H9 (cell line): ENCODE data around the gene THOC7. TPM values are rescaled to one million over a fixed set of nuclear protein-coding genes. Genes with fewer than 3 reads are reported as not detected.

Experiments used
- DNase-seq: peaks from one replicate; pipeline ENCODE4 v3.0.0-alpha.2; 2017
- H2AFZ ChIP-seq: one replicate; pipeline ENCODE4 v1.6.1; 2013; ENCODE audit warnings: mild to moderate bottlenecking, low read length, control low read depth, moderate library complexity
- H2AK5ac ChIP-seq: 2 replicates; pipeline ENCODE4 v1.6.1; 2013; ENCODE audit warnings: low read length, control low read depth, mixed read lengths; ENCODE audit not compliant: insufficient read length
- H2BK120ac ChIP-seq: one replicate; pipeline ENCODE4 v1.6.1; 2013; ENCODE audit warnings: low read depth, mild to moderate bottlenecking, low read length, control low read depth, inconsistent platforms; ENCODE audit not compliant: poor library complexity, severe bottlenecking
- H2BK12ac ChIP-seq: 2 replicates; pipeline ENCODE4 v1.6.1; 2013; ENCODE audit warnings: low read length, control low read depth, mixed read lengths, low read depth; ENCODE audit not compliant: insufficient read length
- H2BK15ac ChIP-seq: 2 replicates; pipeline ENCODE4 v1.6.1; 2013; ENCODE audit warnings: low read depth, low read length, control low read depth
- H2BK20ac ChIP-seq: one replicate; pipeline ENCODE4 v1.6.1; 2013; ENCODE audit warnings: low read depth, mild to moderate bottlenecking, low read length, control low read depth, inconsistent platforms; ENCODE audit not compliant: poor library complexity, severe bottlenecking
- H2BK5ac ChIP-seq: 2 replicates; pipeline ENCODE4 v1.6.1; 2013; ENCODE audit warnings: low read length, control low read depth, mixed read lengths; ENCODE audit not compliant: insufficient read length
- H3K14ac ChIP-seq: 2 replicates; pipeline ENCODE4 v1.6.1; 2013; ENCODE audit warnings: low read length, control low read depth; ENCODE audit not compliant: insufficient read depth
- H3K18ac ChIP-seq: 2 replicates; pipeline ENCODE4 v1.6.1; 2013; ENCODE audit warnings: low read depth, mild to moderate bottlenecking, mixed read lengths, low read length, control low read depth; ENCODE audit not compliant: insufficient read length
- H3K23ac ChIP-seq: 2 replicates; pipeline ENCODE4 v1.6.1; 2013; ENCODE audit warnings: low read length, control low read depth, mixed read lengths, low read depth; ENCODE audit not compliant: insufficient read length
- H3K23me2 ChIP-seq: 2 replicates; pipeline ENCODE4 v1.6.1; 2013; ENCODE audit warnings: low read depth, mild to moderate bottlenecking, mixed read lengths, low read length, control low read depth; ENCODE audit not compliant: insufficient read length, poor library complexity, severe bottlenecking
- H3K27ac ChIP-seq: 2 replicates; pipeline ENCODE4 v1.5.1; 2013; ENCODE audit warnings: low read length, control low read depth, mixed read lengths, low read depth; ENCODE audit not compliant: insufficient read length
- H3K27me3 ChIP-seq: 2 replicates; pipeline ENCODE4 v1.6.1; 2013; ENCODE audit warnings: low read length, control low read depth, inconsistent platforms; ENCODE audit not compliant: insufficient read depth
- H3K4ac ChIP-seq: 2 replicates; pipeline ENCODE4 v1.6.1; 2013; ENCODE audit warnings: low read depth, mild to moderate bottlenecking, control low read depth, inconsistent platforms, low read length, moderate library complexity
- H3K4me1 ChIP-seq: 2 replicates; pipeline ENCODE4 v1.6.1; 2013; ENCODE audit warnings: low read length, control low read depth, inconsistent platforms; ENCODE audit not compliant: insufficient read depth
- H3K4me2 ChIP-seq: 2 replicates; pipeline ENCODE4 v1.6.1; 2013; ENCODE audit warnings: low read length, control low read depth, mixed read lengths; ENCODE audit not compliant: insufficient read length, insufficient read depth
- H3K56ac ChIP-seq: 2 replicates; pipeline ENCODE4 v1.6.1; 2013; ENCODE audit warnings: low read depth, mild to moderate bottlenecking, mixed read lengths, low read length, control low read depth; ENCODE audit not compliant: insufficient read length
- H3K79me1 ChIP-seq: 2 replicates; pipeline ENCODE4 v1.6.1; 2013; ENCODE audit warnings: low read depth, mild to moderate bottlenecking, moderate library complexity, low read length, control low read depth, inconsistent platforms; ENCODE audit not compliant: insufficient read depth, poor library complexity, severe bottlenecking
- H3K79me2 ChIP-seq: 2 replicates; pipeline ENCODE4 v1.6.1; 2013; ENCODE audit warnings: low read length, control low read depth, inconsistent platforms; ENCODE audit not compliant: insufficient read depth
- H3K9ac ChIP-seq: 2 replicates; pipeline ENCODE4 v1.6.1; 2013; ENCODE audit warnings: low read length, control low read depth, mixed read lengths; ENCODE audit not compliant: insufficient read length; ENCODE audit errors: extremely low read depth
- H3K9me3 ChIP-seq: one replicate; pipeline ENCODE4 v1.6.1; 2013; ENCODE audit warnings: low read depth, low read length, inconsistent platforms; ENCODE audit not compliant: control insufficient read depth
- H3T11ph ChIP-seq: one replicate; pipeline ENCODE4 v1.6.1; 2013; ENCODE audit warnings: mild to moderate bottlenecking, low read length, control low read depth, inconsistent platforms
- H4K20me1 ChIP-seq: one replicate; pipeline ENCODE4 v1.6.1; 2013; ENCODE audit not compliant: control insufficient read depth, insufficient read length, insufficient read depth
- H4K5ac ChIP-seq: 2 replicates; pipeline ENCODE4 v1.6.1; 2013; ENCODE audit warnings: low read depth, mild to moderate bottlenecking, mixed read lengths, low read length, control low read depth; ENCODE audit not compliant: insufficient read length
- H4K8ac ChIP-seq: replicated peaks from 2 replicates; pipeline ENCODE4 v1.6.1; 2013; ENCODE audit warnings: low read length, control low read depth, mixed read lengths, low read depth; ENCODE audit not compliant: insufficient read length
- H4K91ac ChIP-seq: 2 replicates; pipeline ENCODE4 v1.6.1; 2013; ENCODE audit warnings: low read depth, mild to moderate bottlenecking, moderate library complexity, mixed read lengths, low read length, control low read depth; ENCODE audit not compliant: insufficient read length
- H3K27ac Mint-ChIP-seq, 3 experiments: 2 replicates in 2 of 3; 3 replicates in 1 of 3; pipeline ENCODE4 v1.8.0; 2020 to 2021; ENCODE audit warnings: mixed read lengths in 3 of 3, mild to moderate bottlenecking in 1 of 3, moderate library complexity in 1 of 3
- H3K27me3 Mint-ChIP-seq: 2 replicates; pipeline ENCODE4 v1.8.0; 2021; ENCODE audit warnings: low read depth, mild to moderate bottlenecking, moderate library complexity, mixed read lengths
- H3K36me3 Mint-ChIP-seq, 3 experiments: 2 replicates in 2 of 3; 3 replicates in 1 of 3; pipeline ENCODE4 v1.8.0; 2020 to 2021; ENCODE audit warnings: low read depth in 3 of 3, mixed read lengths in 3 of 3; ENCODE audit not compliant: insufficient read depth in 1 of 3
- H3K4me1 Mint-ChIP-seq, 2 experiments: 2 replicates each; pipeline ENCODE4 v1.8.0; 2020; ENCODE audit warnings: mixed read lengths in 2 of 2
- H3K4me3 Mint-ChIP-seq, 2 experiments: 2 replicates in 1 of 2; 3 replicates in 1 of 2; pipeline ENCODE4 v1.8.0; 2020 to 2021; ENCODE audit warnings: mild to moderate bottlenecking in 2 of 2, mixed read lengths in 2 of 2, moderate library complexity in 1 of 2
- H3K9me3 Mint-ChIP-seq, 2 experiments: 2 replicates in 1 of 2; 3 replicates in 1 of 2; pipeline ENCODE4 v1.8.0; 2020; ENCODE audit warnings: mild to moderate bottlenecking in 2 of 2, mixed read lengths in 2 of 2, moderate library complexity in 1 of 2
- WGBS: extraction: QIAGEN DNeasy Blood & Tissue Kit; methylation state at CpG from one replicate; pipeline ENCODE4 v1.1.7; 2013; ENCODE audit warnings: missing lambda C conversion rate, low lambda C conversion rate, mixed read lengths; ENCODE audit not compliant: insufficient read length; ENCODE audit errors: extremely low coverage; 5-methylcytosine and 5-hydroxymethylcytosine counted together
- total RNA-seq: library from RNA; stranded (reverse); gene quantifications from 2 replicates; pipeline ENCODE4 v1.2.1, GENCODE V29; 2021
- TF ChIP-seq, protein P1 (sequence below): fragments of 200-600 bp; sonication (generic); conservative IDR thresholded peaks from 3 replicates; pipeline ENCODE4 v1.8.0; 2021; ENCODE audit warnings: antibody characterized with exemption, mild to moderate bottlenecking

Gene THOC7
- total RNA-seq, 1 experiment from 2014 or later, result 63.3 TPM

DNA sequence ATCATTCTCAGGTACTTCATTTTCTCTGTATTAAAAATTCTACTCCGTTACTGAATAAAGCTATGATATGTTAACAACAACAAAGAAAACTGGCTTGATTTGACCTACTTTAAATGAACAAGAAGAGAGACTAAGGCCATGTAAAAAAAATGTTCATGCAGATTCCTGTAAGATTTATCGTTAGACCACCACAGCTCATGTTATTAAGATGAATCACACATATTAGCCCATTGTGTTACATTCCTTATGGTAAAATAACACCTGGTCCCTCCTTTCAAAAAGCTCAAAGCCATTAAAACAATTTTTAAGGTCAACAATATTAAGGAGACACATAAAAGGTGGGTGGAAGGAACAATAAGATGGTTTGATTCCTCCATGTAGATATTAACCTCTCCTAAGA is 6.3 kb downstream of the THOC7 start:
- H3K36me3 Mint-ChIP-seq, result no peaks in the 10 kb centered on the region; a peak in 2 of 7 replicates
- Histone ChIP-seq H4K5ac (no peak overlapping the region), H3K4ac (no peak overlapping the region), H2BK5ac (no peak overlapping the region), H2BK120ac (no peak overlapping the region), H3K14ac (no peak overlapping the region), H4K8ac (no peak overlapping the region), H4K91ac (no peak overlapping the region), H3K56ac (no peak overlapping the region), H3K9ac (no peak overlapping the region), H3K18ac (no peak overlapping the region), H3K9me3 (no peaks in the 10 kb centered on the region), H2BK12ac (no peak overlapping the region), H3K4me1 (peaks cover 2% of the 10 kb centered on the region; the same call in 1 of the 2 replicates), H3K79me1 (no peaks in the 10 kb centered on the region), H3K4me2 (no peak overlapping the region), H2AK5ac (no peak overlapping the region), H3K27ac (no peak overlapping the region), H2BK15ac (no peak overlapping the region), H4K20me1 (no peaks in the 10 kb centered on the region), H3K27me3 (no peaks in the 10 kb centered on the region), H2AFZ (no peak overlapping the region), H3T11ph (no peak overlapping the region), H3K79me2 (peaks cover 2% of the 10 kb centered on the region; the same call in 1 of the 2 replicates), H2BK20ac (no peak overlapping the region), H3K23me2 (no peaks in the 10 kb centered on the region), H3K23ac (no peak overlapping the region)
- DNase-seq, result no peak
- peak overlapping the region in 1 of 3 experiments; percentile 58; a peak in 2 of 7 replicates for H3K27ac Mint-ChIP-seq
- no CpG with 5 or more reads among the region's 2 CpGs for WGBS
- H3K9me3 Mint-ChIP-seq, result no peaks in the 10 kb centered on the region
- H3K4me1 Mint-ChIP-seq, result peaks cover 67 to 68% of the 10 kb centered on the region in 2 experiments
- no peaks in the 10 kb centered on the region for H3K27me3 Mint-ChIP-seq
- H3K4me3 Mint-ChIP-seq, result no peak overlapping the region
- TF ChIP-seq, protein P1, sequence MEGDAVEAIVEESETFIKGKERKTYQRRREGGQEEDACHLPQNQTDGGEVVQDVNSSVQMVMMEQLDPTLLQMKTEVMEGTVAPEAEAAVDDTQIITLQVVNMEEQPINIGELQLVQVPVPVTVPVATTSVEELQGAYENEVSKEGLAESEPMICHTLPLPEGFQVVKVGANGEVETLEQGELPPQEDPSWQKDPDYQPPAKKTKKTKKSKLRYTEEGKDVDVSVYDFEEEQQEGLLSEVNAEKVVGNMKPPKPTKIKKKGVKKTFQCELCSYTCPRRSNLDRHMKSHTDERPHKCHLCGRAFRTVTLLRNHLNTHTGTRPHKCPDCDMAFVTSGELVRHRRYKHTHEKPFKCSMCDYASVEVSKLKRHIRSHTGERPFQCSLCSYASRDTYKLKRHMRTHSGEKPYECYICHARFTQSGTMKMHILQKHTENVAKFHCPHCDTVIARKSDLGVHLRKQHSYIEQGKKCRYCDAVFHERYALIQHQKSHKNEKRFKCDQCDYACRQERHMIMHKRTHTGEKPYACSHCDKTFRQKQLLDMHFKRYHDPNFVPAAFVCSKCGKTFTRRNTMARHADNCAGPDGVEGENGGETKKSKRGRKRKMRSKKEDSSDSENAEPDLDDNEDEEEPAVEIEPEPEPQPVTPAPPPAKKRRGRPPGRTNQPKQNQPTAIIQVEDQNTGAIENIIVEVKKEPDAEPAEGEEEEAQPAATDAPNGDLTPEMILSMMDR, result no peak
